HCT116 (cell line): ENCODE measurements around the gene RECK. TPM values are rescaled to one million over a fixed set of nuclear protein-coding genes. Genes with fewer than 3 reads are reported as not detected.

Experiments
- ATAC-seq: fragments of 200-7000 bp; cut with Tn5 transposase; 2 replicates; pipeline ENCODE4 v1.9.1; 2020; ENCODE audit warnings: mild to moderate bottlenecking, moderate library complexity
- BruUV-seq: library from RNA; stranded (reverse); fragments of 400-500 nt; replicated peaks from 2 replicates; lab custom pipeline; 2021; lab: Mats Ljungman, UMichigan
- CTCF ChIA-PET: fragments of 300-600 bp; sonication (Branson Sonifier 250); formaldehyde crosslinking; loops from one replicate; lab custom pipeline; 2021; ENCODE audit warnings: antibody characterized with exemption; lab: Charles Lee
- POLR2A ChIA-PET: fragments of 300-600, 350-600 bp; sonication (Branson Sonifier 250); formaldehyde crosslinking; loops from one replicate; lab custom pipeline; 2021; ENCODE audit warnings: antibody characterized with exemption; lab: Charles Lee
- RAD21 ChIA-PET, 2 experiments: fragments of 300-600 bp; sonication (Branson Sonifier 250); formaldehyde crosslinking; loops; one replicate each; lab custom pipeline; 2023; ENCODE audit warnings: low total read pairs in 2 of 2; ENCODE audit not compliant: uncharacterized antibody in 2 of 2, unreplicated experiment in 2 of 2, low non-redundant PET in 1 of 2; lab: Charles Lee
- DNase-seq: peaks from one replicate; pipeline ENCODE4 v3.0.0-alpha.2; 2010; ENCODE audit warnings: low read depth, low spot score
- H2AFZ ChIP-seq: fragments of 200-600 bp; shearing (Covaris generic), sonication (generic); 2 replicates; pipeline ENCODE4 v1.6.1; 2017; ENCODE audit warnings: low read depth, mixed run types, mixed read lengths, antibody characterized with exemption, low read length; ENCODE audit not compliant: poor library complexity, severe bottlenecking
- H3K27ac ChIP-seq: 2 replicates; pipeline ENCODE4 v1.5.1; 2012; ENCODE audit warnings: low read depth, low read length
- H3K27me3 ChIP-seq: fragments of 200-600 bp; sonication (generic); 2 replicates; pipeline ENCODE4 v1.6.1; 2016; ENCODE audit warnings: mixed run types, low read length, mixed read lengths; ENCODE audit not compliant: insufficient read depth
- H3K36me3 ChIP-seq, 2 experiments: fragments of 200-500 bp in 1 of 2; fragments of 200-600 bp in 1 of 2; sonication (Bioruptor generic) in 1 of 2; sonication (generic) in 1 of 2; 2 replicates each; pipeline versions ENCODE4 v1.5.1 to v1.6.1; 2014 to 2016; ENCODE audit warnings: low read length in 2 of 2, inconsistent platforms in 1 of 2, mixed read lengths in 1 of 2, mixed run types in 1 of 2; ENCODE audit not compliant: insufficient read depth in 2 of 2, control insufficient read depth in 1 of 2
- H3K4me1 ChIP-seq, 2 experiments: fragments of 200-600 bp in 1 of 2; sonication (generic) in 1 of 2; 2 replicates each; pipeline versions ENCODE4 v1.5.1 to v1.6.1; 2012 to 2017; ENCODE audit warnings: low read length in 2 of 2, inconsistent platforms in 1 of 2, mild to moderate bottlenecking in 1 of 2, mixed read lengths in 1 of 2, mixed run types in 1 of 2, moderate library complexity in 1 of 2; ENCODE audit not compliant: insufficient read depth in 2 of 2, control insufficient read depth in 1 of 2
- H3K4me2 ChIP-seq: fragments of 200-600 bp; sonication (generic); 2 replicates; pipeline ENCODE4 v1.6.1; 2017; ENCODE audit warnings: mixed run types, low read length, mixed read lengths
- H3K4me3 ChIP-seq, 2 experiments: fragments of 200-600 bp in 1 of 2; sonication (generic) in 1 of 2; replicated peaks in 1 of 2; 2 replicates each; pipeline ENCODE4 v1.5.1; 2011 to 2016; ENCODE audit warnings: low read length in 2 of 2, control low read depth in 1 of 2, low read depth in 1 of 2, mild to moderate bottlenecking in 1 of 2, mixed read lengths in 1 of 2, mixed run types in 1 of 2
- H3K79me2 ChIP-seq: fragments of 200-600 bp; sonication (generic); 2 replicates; pipeline ENCODE4 v1.6.1; 2017; ENCODE audit warnings: mild to moderate bottlenecking, mixed run types, low read length, moderate library complexity, mixed read lengths; ENCODE audit not compliant: insufficient read depth
- H3K9ac ChIP-seq: fragments of 200-600 bp; sonication (generic); 2 replicates; pipeline ENCODE4 v1.6.1; 2016; ENCODE audit warnings: low read length, mixed read lengths
- H3K9me2 ChIP-seq: fragments of 200-600 bp; sonication (generic), shearing (Covaris generic); 2 replicates; pipeline ENCODE4 v1.6.1; 2017; ENCODE audit warnings: mixed run types, mild to moderate bottlenecking, moderate library complexity; ENCODE audit not compliant: insufficient read depth
- H3K9me3 ChIP-seq, 2 experiments: fragments of 200-500 bp in 1 of 2; fragments of 200-600 bp in 1 of 2; sonication (Bioruptor generic) in 1 of 2; sonication (generic) in 1 of 2; 2 replicates each; pipeline ENCODE4 v1.6.1; 2014 to 2017; ENCODE audit warnings: low read length in 2 of 2, mixed read lengths in 2 of 2, inconsistent platforms in 1 of 2, low read depth in 1 of 2, mild to moderate bottlenecking in 1 of 2, mixed run types in 1 of 2, moderate library complexity in 1 of 2; ENCODE audit not compliant: control insufficient read depth in 1 of 2, insufficient read depth in 1 of 2
- H4K20me1 ChIP-seq: fragments of 200-600 bp; sonication (generic), shearing (Covaris generic); 2 replicates; pipeline ENCODE4 v1.6.1; 2017; ENCODE audit warnings: mixed run types, mild to moderate bottlenecking, moderate library complexity; ENCODE audit not compliant: insufficient read depth
- ATF3 ChIP-seq: IDR thresholded peaks from 2 replicates; pipeline ENCODE4 v1.6.1; 2012
- CBX3 ChIP-seq: IDR thresholded peaks from 2 replicates; pipeline ENCODE4 v1.6.1; 2012; ENCODE audit warnings: low read depth
- CEBPB ChIP-seq: IDR thresholded peaks from 2 replicates; pipeline ENCODE4 v1.6.1; 2012; ENCODE audit warnings: low read depth
- EGR1 ChIP-seq: IDR thresholded peaks from 2 replicates; pipeline ENCODE4 v1.6.1; 2012; ENCODE audit warnings: low read depth
- FOSL1 ChIP-seq: IDR thresholded peaks from 2 replicates; pipeline ENCODE4 v1.6.1; 2012; ENCODE audit warnings: low read depth
- JUND ChIP-seq: IDR thresholded peaks from 2 replicates; pipeline ENCODE4 v1.6.1; 2012
- MAX ChIP-seq: IDR thresholded peaks from 2 replicates; pipeline ENCODE4 v1.6.1; 2012
- POLR2AphosphoS5 ChIP-seq: IDR thresholded peaks from 2 replicates; pipeline ENCODE4 v1.6.1; 2011; ENCODE audit warnings: mild to moderate bottlenecking, low read depth, low read length, moderate library complexity
- SP1 ChIP-seq: IDR thresholded peaks from 2 replicates; pipeline ENCODE4 v1.6.1; 2012; ENCODE audit warnings: low read depth
- SRF ChIP-seq: IDR thresholded peaks from 2 replicates; pipeline ENCODE4 v1.6.1; 2012; ENCODE audit warnings: low read depth
- TCF7L2 ChIP-seq: IDR thresholded peaks from 2 replicates; pipeline ENCODE4 v1.7.0; 2011; ENCODE audit warnings: borderline replicate concordance, inconsistent platforms; ENCODE audit not compliant: insufficient read depth, insufficient read length; ENCODE audit errors: extremely low read depth
- ZBTB33 ChIP-seq: IDR thresholded peaks from 2 replicates; pipeline ENCODE4 v1.6.1; 2011; ENCODE audit warnings: mild to moderate bottlenecking, low read length, moderate library complexity; ENCODE audit not compliant: insufficient replicate concordance; ENCODE audit errors: extremely low read depth
- ZFX ChIP-seq: fragments of 450-650 bp; IDR thresholded peaks from 2 replicates; pipeline ENCODE4 v1.6.1; 2017
- ZNF274 ChIP-seq: fragments of 200-500 bp; sonication (Bioruptor generic); IDR thresholded peaks from 2 replicates; pipeline ENCODE4 v1.6.1; 2014; ENCODE audit warnings: mild to moderate bottlenecking, low read depth, low read length, inconsistent platforms
- intact Hi-C: fragments of 100-400 bp; cut with micrococcal nuclease; formaldehyde crosslinking; loops from 2 replicates; pipeline ENCODE4 v1.10.0; 2022
- total RNA-seq: library from RNA; stranded (reverse); gene quantifications from one replicate; pipeline ENCODE4 v1.2.1, GENCODE V29; 2021; ENCODE audit not compliant: unreplicated experiment

Gene RECK
- total RNA-seq, 1 experiment from 2014 or later, result 3.8 TPM

GRCh38 chr9:36039121-36039520, 2.4 kb downstream of the RECK start:
- BruUV-seq, result no TSS peak
- no peaks in the 10 kb centered on the region for H4K20me1 ChIP-seq
- no peak for TF ChIP-seq MAX
- TF ChIP-seq CBX3, result no peak
- TF ChIP-seq, all 23 proteins: peak for 0
- H3K27ac ChIP-seq, result no peak overlapping the region
- DNase-seq (no peak), ATAC-seq (no peak)
- no peak overlapping the region for H2AFZ ChIP-seq
- peaks cover 0 to 13% of the 10 kb centered on the region in 2 experiments; a peak in 2 of 4 replicates for H3K4me1 ChIP-seq
- no peak overlapping the region for H3K9ac ChIP-seq
- no peak overlapping the region for H3K4me2 ChIP-seq
- ChIA-PET RAD21 (no interaction called here), POLR2A (no interaction called here), CTCF (no interaction called here)
- no peaks in the 10 kb centered on the region for H3K9me3 ChIP-seq
- intact Hi-C loops, result no loop called here
- H3K79me2 ChIP-seq, result no peaks in the 10 kb centered on the region
- no peaks in the 10 kb centered on the region for H3K36me3 ChIP-seq
- no peak overlapping the region for H3K4me3 ChIP-seq
- H3K9me2 ChIP-seq, result no peaks in the 10 kb centered on the region
- H3K27me3 ChIP-seq, result no peaks in the 10 kb centered on the region

- no peaks in the 10 kb centered on the region for H4K20me1 ChIP-seq
- no peak for DNase-seq
- no peaks in the 10 kb centered on the region for H3K36me3 ChIP-seq
- no peak overlapping the region for H2AFZ ChIP-seq
- H3K79me2 ChIP-seq, result no peaks in the 10 kb centered on the region
- H3K4me1 ChIP-seq, result peaks cover 0 to 13% of the 10 kb centered on the region in 2 experiments; a peak in 2 of 4 replicates
- H3K9ac ChIP-seq, result no peak overlapping the region
- no peaks in the 10 kb centered on the region for H3K27me3 ChIP-seq
- POLR2A ChIA-PET, result no interaction called here
- no peak for TF ChIP-seq ZFX
- TF ChIP-seq CEBPB, result no peak
- no peak for TF ChIP-seq ZNF274
- TF ChIP-seq SRF, result no peak
- TF ChIP-seq ZBTB33, result no peak
- TF ChIP-seq TCF7L2, result no peak
- TF ChIP-seq SP1, result no peak
- no peak for TF ChIP-seq ATF3
- no peak for TF ChIP-seq FOSL1
- TF ChIP-seq EGR1, result no peak
- no peak for TF ChIP-seq CBX3
- TF ChIP-seq JUND, result no peak
- TF ChIP-seq POLR2AphosphoS5, result no peak
- TF ChIP-seq, all 23 proteins: peak for 0
- BruUV-seq, result no TSS peak
- RAD21 ChIA-PET, result no interaction called here
- Histone ChIP-seq H3K9me3 (no peaks in the 10 kb centered on the region), H3K9me2 (no peaks in the 10 kb centered on the region), H3K27ac (no peak overlapping the region), H3K4me3 (no peak overlapping the region), H3K4me2 (no peak overlapping the region)
- CTCF ChIA-PET, result interaction anchor here (1.1 kb wide), 1 partner anchor 94 kb away, joined by 3 read pairs; no protein-coding TSS in a partner anchor
- ATAC-seq, result no peak
- intact Hi-C loops, result no loop called here
Measured at GRCh38 chr9:36039696-36040095, 3.0 kb downstream of the RECK start.
